PC-3 (cell line): ENCODE measurements around the gene ANKS1A. TPM values are rescaled to one million over a fixed set of nuclear protein-coding genes. Genes with fewer than 3 reads are reported as not detected.

ENCODE experiments used
- ATAC-seq: fragments of 200-7000 bp; cut with Tn5 transposase; 2 replicates; pipeline ENCODE4 v1.9.1; 2020; ENCODE audit warnings: mild to moderate bottlenecking, moderate library complexity
- BruUV-seq: library from RNA; stranded (reverse); fragments of 400-500 nt; replicated peaks from 2 replicates; lab custom pipeline; 2021; lab: Mats Ljungman, UMichigan
- CTCF ChIA-PET: fragments of 300-600 bp; sonication (Branson Sonifier 250); formaldehyde crosslinking; loops from one replicate; lab custom pipeline; 2022; ENCODE audit warnings: antibody characterized with exemption; lab: Charles Lee
- POLR2A ChIA-PET: fragments of 300-600 bp; sonication (Branson Sonifier 250); formaldehyde crosslinking; loops from one replicate; lab custom pipeline; 2022; ENCODE audit warnings: antibody characterized with exemption; ENCODE audit not compliant: unreplicated experiment; lab: Charles Lee
- DNase-seq: peaks from one replicate; pipeline ENCODE4 v3.0.0-alpha.2; 2015
- H2AFZ ChIP-seq: fragments of 300-600 bp; sonication (generic); 2 replicates; pipeline ENCODE4 v1.6.0; 2016; ENCODE audit warnings: antibody characterized with exemption, low read length
- H3F3A ChIP-seq: fragments of 300-600 bp; sonication (generic); one replicate; pipeline ENCODE4 v1.6.0; 2017; ENCODE audit warnings: antibody characterized with exemption, low read length, control low read depth, mild to moderate bottlenecking; ENCODE audit not compliant: unreplicated experiment
- H3K27ac ChIP-seq: fragments of 300-600 bp; sonication (generic); 2 replicates; pipeline ENCODE4 v1.5.1; 2016; ENCODE audit warnings: mild to moderate bottlenecking, low read length
- H3K27me3 ChIP-seq: fragments of 300-600 bp; sonication (generic); 2 replicates; pipeline ENCODE4 v1.6.1; 2016; ENCODE audit warnings: low read length, mixed read lengths
- H3K36me3 ChIP-seq: fragments of 300-600 bp; sonication (generic); 2 replicates; pipeline ENCODE4 v1.6.1; 2016; ENCODE audit warnings: low read depth, mixed run types, low read length, mixed read lengths
- H3K4me1 ChIP-seq: fragments of 300-600 bp; sonication (generic); 2 replicates; pipeline ENCODE4 v1.5.1; 2016; ENCODE audit warnings: low read length; ENCODE audit not compliant: insufficient read depth
- H3K4me2 ChIP-seq: fragments of 300-600 bp; sonication (generic); 2 replicates; pipeline ENCODE4 v1.6.0; 2016; ENCODE audit warnings: low read length
- H3K4me3 ChIP-seq: fragments of 300-600 bp; sonication (generic); 2 replicates; pipeline ENCODE4 v1.5.1; 2016; ENCODE audit warnings: mild to moderate bottlenecking, low read length, mixed read lengths
- H3K79me2 ChIP-seq: fragments of 300-600 bp; sonication (generic); 2 replicates; pipeline ENCODE4 v1.6.1; 2017; ENCODE audit warnings: low read length, mixed read lengths
- H3K9ac ChIP-seq: fragments of 300-600 bp; sonication (generic); 2 replicates; pipeline ENCODE4 v1.6.0; 2016; ENCODE audit warnings: mild to moderate bottlenecking, low read length
- H3K9me2 ChIP-seq: fragments of 300-600 bp; sonication (generic); replicated peaks from 2 replicates; pipeline ENCODE4 v1.6.1; 2016; ENCODE audit warnings: mixed run types, low read length, mixed read lengths
- H3K9me3 ChIP-seq: fragments of 300-600 bp; sonication (generic); 2 replicates; pipeline ENCODE4 v1.6.1; 2016; ENCODE audit warnings: low read length, mixed read lengths
- H4K20me1 ChIP-seq: fragments of 300-600 bp; sonication (generic); 2 replicates; pipeline ENCODE4 v1.6.1; 2016; ENCODE audit warnings: low read length, mixed read lengths
- CTCF ChIP-seq: fragments of 300-600 bp; sonication (generic); conservative IDR thresholded peaks from 2 replicates; pipeline ENCODE4 v1.5.1; 2017; ENCODE audit warnings: antibody characterized with exemption, low read depth, mild to moderate bottlenecking, low read length
- EZH2 ChIP-seq: fragments of 300-600 bp; sonication (generic); IDR thresholded peaks from one replicate; pipeline ENCODE4 v1.6.1; 2017; ENCODE audit warnings: antibody characterized with exemption, mild to moderate bottlenecking, low read length; ENCODE audit not compliant: unreplicated experiment
- EZH2phosphoT487 ChIP-seq: fragments of 300-600 bp; sonication (generic); IDR thresholded peaks from 2 replicates; pipeline ENCODE4 v1.6.1; 2018; ENCODE audit warnings: mild to moderate bottlenecking, antibody characterized with exemption, low read length, borderline replicate concordance
- intact Hi-C: fragments of 100-400 bp; cut with micrococcal nuclease; formaldehyde crosslinking; loops from 2 replicates; pipeline ENCODE4 v1.9.0; 2023
- total RNA-seq: library from RNA; depleted of rRNA; stranded (reverse); fragments of >200 nt; gene quantifications from 2 replicates; pipeline ENCODE4 v1.2.3, GENCODE V29; 2014

ANKS1A gene
- total RNA-seq, 1 experiment from 2014 or later: 18.8 TPM

- no peak overlapping the region for H3K4me3 ChIP-seq
- ATAC-seq: no peak
- DNase-seq: no peak
- no peaks in the 10 kb centered on the region for H4K20me1 ChIP-seq
- no TSS peak for BruUV-seq
- no peak overlapping the region for H3K27ac ChIP-seq
- H3K27me3 ChIP-seq: no peaks in the 10 kb centered on the region
- 0 out of 2 replicates have a peak, but pooled peaks cover 4% of the 10 kb centered on the region for H3K36me3 ChIP-seq
- no peaks in the 10 kb centered on the region for H3K79me2 ChIP-seq
- CTCF ChIA-PET: no interaction called here
- no peaks in the 10 kb centered on the region for H3K4me1 ChIP-seq
- no peak overlapping the region for H3K9ac ChIP-seq
- POLR2A ChIA-PET: no interaction called here
- no peak for TF ChIP-seq EZH2phosphoT487
- no peak for TF ChIP-seq CTCF
- no peak for TF ChIP-seq EZH2
- H3K4me2 ChIP-seq: no peak overlapping the region
- H3K9me2 ChIP-seq: no peaks in the 10 kb centered on the region
- H2AFZ ChIP-seq: no peak overlapping the region
- H3K9me3 ChIP-seq: no peaks in the 10 kb centered on the region
- no peaks in the 10 kb centered on the region for H3F3A ChIP-seq
- intact Hi-C loops: no loop called here
Observed at GRCh38 chr6:35080821-35081425, 191.9 kb downstream of the ANKS1A start.

GRCh38 chr6:35081426-35081851 lies 192.4 kb downstream of the ANKS1A start:
- no peak overlapping the region for H3K4me2 ChIP-seq
- no peaks in the 10 kb centered on the region for H3K27me3 ChIP-seq
- no peak overlapping the region for H2AFZ ChIP-seq
- no peaks in the 10 kb centered on the region for H3K79me2 ChIP-seq
- no peaks in the 10 kb centered on the region for H4K20me1 ChIP-seq
- intact Hi-C loops: no loop called here
- H3K9me2 ChIP-seq: no peaks in the 10 kb centered on the region
- H3F3A ChIP-seq: no peaks in the 10 kb centered on the region
- H3K4me3 ChIP-seq: no peak overlapping the region
- no peak for ATAC-seq
- ChIA-PET POLR2A (no interaction called here), CTCF (no interaction called here)
- no peak overlapping the region for H3K9ac ChIP-seq
- TF ChIP-seq EZH2phosphoT487 (no peak), EZH2 (no peak), CTCF (no peak)
- H3K4me1 ChIP-seq: no peaks in the 10 kb centered on the region
- DNase-seq: no peak
- H3K27ac ChIP-seq: no peak overlapping the region
- 0 out of 2 replicates have a peak, but pooled peaks cover 4% of the 10 kb centered on the region for H3K36me3 ChIP-seq
- no TSS peak for BruUV-seq
- no peaks in the 10 kb centered on the region for H3K9me3 ChIP-seq

GRCh38 chr6:35082046-35082732 lies 193.1 kb downstream of the ANKS1A start:
- Histone ChIP-seq H3F3A (no peaks in the 10 kb centered on the region), H3K4me2 (no peak overlapping the region), H2AFZ (no peak overlapping the region), H3K9me2 (no peaks in the 10 kb centered on the region), H3K79me2 (no peaks in the 10 kb centered on the region), H3K27me3 (no peaks in the 10 kb centered on the region), H3K4me1 (no peaks in the 10 kb centered on the region), H3K27ac (no peak overlapping the region), H3K36me3 (0 out of 2 replicates have a peak, but pooled peaks cover 4% of the 10 kb centered on the region), H3K9me3 (no peaks in the 10 kb centered on the region), H3K4me3 (no peak overlapping the region), H3K9ac (no peak overlapping the region), H4K20me1 (no peaks in the 10 kb centered on the region)
- no peak for TF ChIP-seq CTCF
- no peak for TF ChIP-seq EZH2phosphoT487
- TF ChIP-seq EZH2: no peak
- POLR2A ChIA-PET: no interaction called here
- ATAC-seq: no peak
- intact Hi-C loops: no loop called here
- no peak for DNase-seq
- CTCF ChIA-PET: no interaction called here
- no TSS peak for BruUV-seq
